DMS114 treated with DMSO at 0.1 percent for 48 hours (cell line): Measurements from ENCODE around the gene HHAT.

ENCODE experiments used
- DNase-seq: peaks from one replicate; lab custom pipeline; 2025; ENCODE audit not compliant: unreplicated experiment; lab: John Stamatoyannopoulos, UW

Gene HHAT

DNA sequence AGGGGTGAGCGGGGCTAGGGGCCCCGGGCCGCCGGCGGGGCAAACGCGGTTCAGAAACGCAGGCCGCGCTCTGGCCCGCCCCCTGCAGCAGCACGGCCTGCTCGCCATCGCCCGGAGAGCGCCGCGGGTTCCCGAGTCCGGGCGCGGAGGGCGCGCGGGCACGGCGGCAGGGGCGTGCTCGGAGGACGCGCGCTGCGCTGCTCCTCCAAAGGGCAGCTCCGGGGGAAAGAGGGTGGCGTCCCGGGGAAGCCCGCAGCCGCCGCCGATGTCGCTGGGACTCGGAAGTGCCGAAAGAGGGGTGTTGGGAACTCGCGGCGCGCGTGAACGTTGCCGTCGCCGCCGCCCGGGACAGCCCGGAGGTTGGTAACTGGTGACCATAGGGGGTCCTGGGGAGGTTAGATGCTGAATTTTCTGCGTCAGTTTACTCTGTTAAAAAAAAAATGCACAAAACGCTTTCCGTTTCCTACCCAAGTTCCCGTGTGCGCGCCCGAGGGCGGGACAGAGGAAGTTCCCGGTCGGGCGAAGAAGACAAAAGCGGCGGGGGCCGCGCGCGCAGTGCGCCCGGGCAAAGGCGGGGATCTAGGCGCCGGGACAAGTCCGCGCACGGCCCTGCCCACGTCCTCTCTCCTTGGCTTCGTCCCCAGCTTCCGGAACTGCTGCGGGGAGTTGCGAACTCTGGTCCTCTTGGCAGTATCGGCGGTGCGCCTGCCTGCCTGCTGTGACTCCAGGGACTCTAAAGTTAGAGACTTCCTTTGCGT is at the start of gene HHAT:
Gene HHAT (plus strand): TSS at position 157 of the 758 bp plus-strand sequence. CDS start 20,074 bp downstream, outside the sequence.
- DNase-seq, result peak; percentile 45

DNA sequence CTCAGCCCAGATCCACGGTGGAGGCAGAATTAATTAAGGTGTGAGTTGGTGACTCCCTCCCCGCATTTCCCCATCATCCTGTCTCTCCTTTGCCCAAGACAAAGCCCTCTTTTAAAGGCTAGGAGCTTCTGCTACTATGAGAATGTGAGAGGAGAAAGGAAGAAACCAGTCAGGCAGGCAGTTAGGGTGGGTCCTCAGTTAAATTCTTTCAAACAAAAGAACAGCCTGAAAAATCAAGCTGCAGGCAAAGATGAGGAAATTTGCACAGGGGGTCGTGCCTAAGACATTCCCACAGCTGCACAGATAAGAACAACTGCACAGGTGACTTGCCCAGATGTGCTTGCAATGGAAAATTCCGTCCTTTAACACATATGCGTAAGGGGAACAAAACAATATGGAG is 48.5 kb upstream of the HHAT start:
- DNase-seq, result no peak

DNA sequence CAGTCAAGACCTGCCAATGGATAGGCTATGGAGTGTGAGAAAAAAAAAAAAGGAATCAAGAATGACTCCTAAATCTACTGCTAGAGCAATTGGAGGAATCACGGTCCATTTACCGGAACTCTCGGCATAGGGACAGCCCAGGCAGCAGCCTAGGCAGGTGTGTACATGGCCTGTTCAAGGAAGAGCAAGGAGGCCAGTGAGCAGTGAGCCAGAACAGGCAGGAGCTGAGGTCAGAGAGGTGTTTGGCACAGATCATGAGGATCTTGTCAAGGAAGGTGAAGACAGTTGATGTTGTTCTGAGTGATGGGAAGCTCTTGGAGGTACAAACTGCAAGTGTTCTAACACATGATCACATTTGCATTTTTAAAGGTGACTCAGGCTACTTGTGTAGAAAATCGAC is 40.6 kb upstream of the HHAT start:
- no peak for DNase-seq

DNA sequence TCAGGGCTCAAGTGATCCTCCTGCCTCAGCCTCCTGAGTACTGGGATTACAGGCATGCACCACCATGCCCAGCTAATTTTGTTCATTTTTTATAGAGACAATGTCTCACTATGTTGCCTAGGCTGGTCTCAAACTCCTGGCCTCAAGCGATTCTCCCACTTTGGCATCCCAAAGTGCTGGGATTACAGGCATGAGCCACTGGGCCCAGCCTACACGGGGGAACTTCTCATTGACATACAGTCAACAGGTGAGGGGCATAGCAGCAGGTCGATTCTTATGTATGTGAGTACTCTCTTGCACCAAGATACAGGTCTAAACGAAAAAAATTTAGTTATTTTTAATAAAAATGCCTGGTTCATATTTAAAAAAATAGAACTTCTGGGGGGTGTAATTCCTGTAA is 39.5 kb upstream of the HHAT start:
- DNase-seq, result no peak

DNA sequence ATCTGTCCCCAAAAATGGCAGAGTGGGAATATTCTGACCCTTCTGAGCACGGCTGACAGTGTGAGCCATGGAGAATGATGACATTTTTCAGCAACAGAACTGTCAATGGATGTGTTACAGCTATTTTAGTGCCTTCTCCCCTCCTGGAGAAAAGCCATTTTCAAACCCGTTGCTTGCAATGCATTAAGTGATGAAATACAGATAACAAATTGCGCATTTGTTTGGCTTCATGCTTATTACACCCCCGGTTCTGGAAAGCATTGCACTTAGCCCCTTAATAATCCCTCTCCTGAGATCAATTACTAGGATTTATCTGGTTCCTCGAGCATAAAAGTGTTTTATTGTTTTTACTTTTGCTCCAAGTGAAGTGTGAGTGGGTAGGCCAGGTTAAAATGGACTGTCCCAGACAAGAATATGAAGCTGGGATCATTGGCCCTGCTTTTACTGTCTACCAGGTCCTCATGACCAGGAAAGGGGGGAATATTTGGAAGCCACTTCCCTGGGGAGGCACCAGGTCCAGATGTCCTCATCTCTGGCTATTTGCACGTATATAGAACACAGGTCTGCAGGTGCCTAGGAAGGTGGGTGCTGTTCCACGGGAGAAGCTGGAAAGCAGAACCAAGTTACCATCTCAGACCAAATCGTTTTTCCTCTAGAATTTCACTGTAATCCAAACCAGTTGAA is 37.5 kb upstream of the HHAT start:
- DNase-seq, result no peak

DNA sequence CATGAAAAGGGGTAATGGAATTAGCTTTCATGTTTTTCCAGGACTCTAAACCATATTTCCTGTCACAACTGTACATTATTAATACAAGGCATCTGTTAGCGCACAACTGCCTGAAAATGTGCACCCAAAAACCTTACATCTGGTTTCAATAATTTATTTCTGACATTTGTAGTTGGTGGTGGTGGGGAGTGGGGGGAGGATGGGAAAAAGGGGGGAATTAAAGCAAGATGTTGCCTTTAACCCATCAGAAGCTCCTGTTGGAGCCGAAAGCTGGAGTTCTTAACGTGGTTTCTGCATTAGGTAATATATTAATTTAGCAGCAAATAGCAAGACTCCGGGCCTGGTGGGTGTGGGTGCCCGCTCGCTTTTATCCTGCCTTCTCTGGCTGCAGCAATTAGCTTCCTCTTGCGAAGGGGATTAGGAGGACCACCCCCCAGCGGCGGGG is 36.9 kb upstream of the HHAT start:
- DNase-seq, result no peak

DNA sequence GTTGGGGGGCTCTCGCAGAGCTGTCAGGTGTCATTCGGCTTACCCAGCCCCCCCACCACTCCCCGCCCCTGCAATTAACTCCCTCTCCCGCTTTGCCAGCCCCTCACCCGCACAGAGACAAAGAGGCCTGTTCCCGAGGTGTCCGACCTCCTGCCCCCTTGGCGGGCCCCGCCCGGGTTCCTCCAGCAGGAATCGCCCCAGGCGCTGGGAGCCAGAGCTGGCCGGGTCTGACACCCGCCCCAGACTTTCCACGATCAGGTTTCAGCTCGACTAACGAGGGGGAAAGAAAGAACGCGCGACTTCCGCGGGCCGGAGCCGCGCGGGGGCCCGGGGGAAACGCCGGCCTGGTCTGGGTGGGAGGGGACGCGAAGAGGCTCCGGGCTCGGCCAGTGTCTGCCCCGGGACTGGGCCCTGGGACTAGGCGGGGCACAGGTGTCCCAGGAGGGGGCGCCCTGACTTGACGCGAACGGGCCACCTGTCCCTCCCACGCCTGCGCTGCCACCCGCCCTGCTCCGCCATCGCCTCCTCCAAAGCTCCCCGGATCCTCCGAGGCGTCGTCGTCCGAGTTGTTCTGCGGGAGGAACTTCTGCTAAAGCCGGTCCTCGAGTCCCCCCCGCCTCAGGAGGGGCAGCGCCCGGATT is 36.4 kb upstream of the HHAT start:
- peak; percentile 14 for DNase-seq

DNA sequence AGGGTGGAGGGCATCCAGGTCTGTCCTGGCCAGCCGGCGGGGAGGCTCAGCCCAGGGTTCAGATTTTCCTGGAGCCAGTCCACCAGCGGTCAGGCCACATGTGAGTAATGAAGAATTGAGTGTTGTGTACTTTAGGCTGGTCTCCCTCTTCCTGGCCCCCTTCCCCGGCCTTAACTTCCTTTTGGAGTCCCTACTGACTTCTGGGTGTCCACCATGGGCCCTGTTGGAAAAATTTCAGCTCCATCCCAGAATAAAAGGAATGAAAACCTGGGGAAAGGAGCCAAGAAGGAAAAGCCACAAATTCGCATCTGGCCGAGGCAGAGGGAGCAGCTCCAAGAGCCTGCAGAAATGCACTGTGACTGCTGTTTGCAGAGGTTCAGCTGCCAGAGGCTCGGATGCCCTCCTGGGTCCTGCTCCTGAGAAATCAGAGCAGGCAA is 35.5 kb upstream of the HHAT start:
- DNase-seq, result no peak

DNA sequence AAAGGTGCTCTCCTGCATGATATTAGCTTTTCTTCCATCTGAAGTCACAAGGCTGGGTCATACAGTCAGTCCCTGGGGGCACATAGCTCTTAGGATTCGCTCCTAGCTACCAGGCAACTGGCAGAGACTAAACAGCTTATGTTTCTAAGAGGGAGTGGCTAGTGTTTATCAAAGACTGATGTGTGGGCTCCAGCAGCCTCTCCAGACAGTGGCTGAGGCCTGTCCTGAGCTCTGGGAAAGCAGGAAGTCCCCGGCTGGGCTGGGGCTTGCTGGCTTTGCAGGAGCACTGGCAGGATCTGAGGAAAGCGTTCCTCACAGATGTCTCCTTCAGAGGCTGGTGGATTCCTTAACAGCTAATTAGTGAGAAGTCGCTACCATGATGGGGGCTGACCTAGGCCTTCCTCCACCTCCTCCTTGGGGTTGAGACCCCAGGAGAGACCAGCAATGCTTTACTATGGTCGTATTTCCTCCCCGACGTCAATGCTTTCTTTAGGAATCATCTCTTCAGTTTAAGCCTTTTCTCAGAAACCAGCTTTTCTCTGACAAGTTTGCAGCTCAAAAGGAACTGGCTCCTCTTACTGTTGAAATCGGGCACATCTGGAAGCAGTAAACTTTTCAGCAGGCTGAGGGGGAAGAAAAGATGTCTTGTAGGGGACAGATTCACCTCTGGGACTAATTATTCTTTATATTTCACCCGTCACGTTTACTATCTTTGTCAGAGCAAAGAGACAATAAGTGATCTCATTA is 33.5 kb upstream of the HHAT start:
- no peak for DNase-seq

DNA sequence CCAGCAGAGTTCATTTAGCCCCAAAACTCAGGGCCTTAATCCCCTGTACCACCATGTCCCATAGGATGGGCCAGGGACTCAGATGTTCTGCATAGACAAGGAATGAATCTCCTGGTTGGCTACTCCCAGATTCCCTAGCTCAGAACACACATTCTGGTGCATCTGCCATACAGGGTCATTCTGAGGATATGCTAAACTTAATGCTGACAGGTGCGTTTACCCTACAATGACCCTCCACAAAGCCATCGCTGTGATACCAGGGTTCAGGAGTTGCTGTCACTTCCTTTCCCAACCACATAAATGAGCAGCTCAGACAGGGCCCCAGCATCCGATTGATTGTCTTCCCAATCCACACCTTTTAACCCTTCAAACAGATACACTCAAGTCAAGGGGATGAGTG is 32.0 kb upstream of the HHAT start:
- no peak for DNase-seq

DNA sequence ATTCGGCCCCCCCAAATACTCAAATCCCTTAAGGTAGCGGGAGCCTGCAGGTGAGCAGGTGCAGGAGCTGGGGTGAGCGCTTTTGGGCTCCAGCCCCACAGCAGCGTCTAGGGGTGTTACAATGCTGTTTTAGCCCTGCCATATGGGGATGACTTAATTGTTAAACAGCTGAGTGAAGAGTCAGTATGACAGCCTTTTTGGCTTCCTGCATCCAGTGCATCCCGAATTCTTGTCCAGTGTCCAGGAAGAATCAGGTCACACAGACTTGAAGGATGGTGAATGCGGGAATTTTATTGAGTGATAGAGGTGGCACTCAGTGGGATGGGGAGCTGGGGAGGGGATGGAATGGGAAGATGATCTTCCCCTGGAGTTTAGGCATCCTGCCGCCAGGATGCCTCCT is 30.4 kb upstream of the HHAT start:
- no peak for DNase-seq

DNA sequence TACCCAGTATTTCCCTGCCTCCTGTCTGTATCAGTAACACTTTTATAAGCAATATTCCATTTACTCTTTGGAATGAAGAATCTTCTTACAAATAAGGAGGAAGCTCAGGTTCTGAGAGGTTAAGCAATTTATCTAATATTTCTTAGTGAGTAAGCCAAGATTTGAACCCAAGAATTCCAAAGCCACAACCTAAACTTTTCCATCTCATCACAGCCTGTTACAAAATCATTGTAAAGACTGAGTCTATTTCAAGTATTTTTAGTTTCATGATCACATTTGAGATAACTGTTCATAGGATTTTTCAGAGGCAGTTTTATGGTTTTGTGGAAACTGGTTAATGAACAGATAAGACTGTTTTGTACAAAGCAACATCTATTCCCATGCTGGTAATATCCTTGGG is 29.8 kb upstream of the HHAT start:
- no peak for DNase-seq

DNA sequence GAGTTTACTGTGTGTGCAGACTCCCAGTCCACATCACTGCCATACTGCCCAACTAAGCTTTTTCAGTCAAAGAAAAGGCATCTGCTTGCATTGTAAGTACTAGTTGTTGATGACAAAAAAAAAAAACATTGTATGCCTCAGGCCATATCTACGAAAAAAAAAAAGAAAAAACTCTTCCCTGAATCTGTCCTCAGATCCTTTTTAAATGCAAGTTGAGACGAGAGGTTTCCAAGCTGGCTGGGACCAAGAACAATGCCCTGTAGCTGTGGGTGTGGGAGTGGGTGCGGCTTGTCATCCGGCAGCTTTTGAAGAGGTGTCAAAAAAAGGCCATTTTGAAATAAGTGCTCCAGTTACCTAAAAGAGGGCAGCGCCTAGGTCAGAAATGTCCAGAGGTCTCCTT is 29.2 kb upstream of the HHAT start:
- DNase-seq, result no peak

DNA sequence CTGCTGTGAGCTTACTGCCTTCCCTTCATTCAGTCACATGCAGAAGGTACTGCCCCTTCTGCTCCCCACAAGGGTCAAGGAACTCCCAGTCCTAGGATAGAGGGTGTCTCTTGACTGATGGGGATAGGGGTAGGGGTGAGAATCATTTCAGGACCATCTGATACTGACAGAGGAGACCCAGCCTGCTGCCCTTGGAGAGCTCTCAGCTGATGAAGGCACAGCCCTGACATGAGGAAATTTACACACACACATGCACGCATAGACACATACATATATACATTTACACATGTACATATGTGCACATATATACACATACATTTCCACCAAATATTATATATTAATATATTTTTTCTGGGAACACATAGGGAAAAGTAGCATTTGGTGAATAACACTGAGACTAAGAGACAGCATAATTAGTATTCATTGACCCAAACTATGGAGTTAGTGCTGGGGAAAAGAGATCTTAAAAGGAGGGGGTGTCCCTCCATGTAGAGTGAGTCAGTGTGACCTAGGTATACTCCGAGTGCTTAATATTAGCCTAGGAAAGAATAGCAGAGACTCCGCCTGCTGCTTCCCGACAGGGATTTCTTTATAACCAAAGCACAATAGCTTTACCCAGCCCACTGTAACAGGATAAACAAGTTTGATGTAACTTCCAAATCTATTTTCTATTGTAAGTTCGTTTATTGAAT is 27.6 kb upstream of the HHAT start:
- no peak for DNase-seq

DNA sequence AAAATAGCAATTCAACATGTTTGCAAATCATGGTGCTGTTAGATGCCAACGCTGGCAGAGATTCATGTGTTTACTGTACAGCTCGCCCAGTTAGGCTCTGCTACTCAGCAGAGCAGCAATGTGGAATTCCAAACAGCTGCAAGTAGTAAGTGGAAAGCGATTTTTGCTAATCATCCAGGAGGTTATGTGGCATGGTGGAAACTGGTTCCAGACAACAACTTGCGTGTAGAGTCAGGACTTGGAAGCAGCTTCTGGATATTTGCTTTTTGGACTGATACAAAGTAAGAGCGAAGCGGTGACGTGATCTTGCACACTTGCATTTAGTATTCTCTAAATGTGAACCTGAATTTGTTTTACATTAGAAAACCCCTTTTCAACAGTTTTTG is 27.1 kb upstream of the HHAT start:
- no peak for DNase-seq

DNA sequence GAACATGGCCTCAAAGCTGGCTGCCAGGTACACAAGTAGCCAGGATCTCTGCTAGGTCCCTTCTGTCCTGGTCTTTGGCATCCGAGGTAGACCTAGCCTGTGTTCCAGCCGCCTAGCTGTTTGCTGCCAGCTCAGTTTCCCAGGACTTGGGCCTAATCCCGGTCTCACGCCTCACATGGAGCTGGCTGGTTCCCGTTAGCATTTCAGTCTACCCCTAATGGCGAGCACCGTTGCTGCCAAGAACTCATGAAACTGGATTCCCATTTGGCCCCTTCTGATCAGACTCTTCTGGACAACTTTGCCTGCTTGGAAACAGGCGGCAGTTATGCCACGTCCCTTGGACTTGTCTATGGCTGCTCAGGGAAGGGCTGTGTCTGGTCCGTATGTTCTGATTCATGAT is 26.2 kb upstream of the HHAT start:
- no peak for DNase-seq

DNA sequence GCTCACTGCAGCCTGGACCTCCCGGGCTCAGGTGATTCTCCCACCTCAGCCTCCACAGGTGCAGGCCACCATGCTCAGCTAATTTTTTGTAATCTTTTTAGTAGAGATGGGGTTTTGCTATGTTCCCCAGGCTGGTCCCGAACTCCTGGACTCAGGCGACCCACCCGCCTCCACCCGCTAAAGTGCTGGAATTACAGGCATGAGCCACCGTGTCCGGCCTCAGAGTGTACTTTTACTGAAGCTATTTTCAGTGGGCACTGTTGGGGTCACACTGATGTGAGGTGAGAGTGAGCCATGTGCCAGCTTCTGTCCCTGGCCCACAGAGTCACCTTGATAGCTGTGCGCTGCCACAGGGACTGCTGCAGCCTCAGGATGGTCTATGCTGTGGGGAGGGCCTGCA is 25.3 kb upstream of the HHAT start:
- DNase-seq, result no peak

DNA sequence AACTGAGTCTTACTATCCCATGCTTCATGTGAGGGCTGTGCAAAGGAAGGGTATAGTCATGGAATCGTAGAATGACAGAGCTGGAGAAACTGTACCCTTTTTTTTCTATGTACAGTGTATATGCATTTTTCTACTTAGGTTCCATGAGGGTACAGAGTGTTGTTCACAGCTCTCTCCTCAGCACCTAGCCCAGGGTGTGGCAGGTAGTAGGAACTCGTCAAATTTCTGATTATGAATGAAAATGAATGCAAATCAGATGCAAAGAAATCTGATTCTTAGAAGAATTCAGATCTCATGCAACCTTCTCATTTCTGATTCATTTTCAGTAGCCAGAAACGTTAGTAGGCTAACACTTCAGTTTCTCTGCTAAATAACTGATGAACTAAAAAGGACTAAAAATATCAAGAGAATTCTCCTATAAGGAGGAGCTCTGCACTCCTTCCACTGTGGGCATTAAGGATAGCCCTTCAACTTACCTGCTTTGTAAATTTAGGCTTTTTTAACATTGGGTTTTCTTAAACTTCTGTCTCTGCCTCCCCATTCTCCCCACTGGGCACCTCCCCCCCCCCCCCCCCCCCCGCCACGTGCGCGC is 18.0 kb upstream of the HHAT start:
- peak; percentile 41 for DNase-seq

DNA sequence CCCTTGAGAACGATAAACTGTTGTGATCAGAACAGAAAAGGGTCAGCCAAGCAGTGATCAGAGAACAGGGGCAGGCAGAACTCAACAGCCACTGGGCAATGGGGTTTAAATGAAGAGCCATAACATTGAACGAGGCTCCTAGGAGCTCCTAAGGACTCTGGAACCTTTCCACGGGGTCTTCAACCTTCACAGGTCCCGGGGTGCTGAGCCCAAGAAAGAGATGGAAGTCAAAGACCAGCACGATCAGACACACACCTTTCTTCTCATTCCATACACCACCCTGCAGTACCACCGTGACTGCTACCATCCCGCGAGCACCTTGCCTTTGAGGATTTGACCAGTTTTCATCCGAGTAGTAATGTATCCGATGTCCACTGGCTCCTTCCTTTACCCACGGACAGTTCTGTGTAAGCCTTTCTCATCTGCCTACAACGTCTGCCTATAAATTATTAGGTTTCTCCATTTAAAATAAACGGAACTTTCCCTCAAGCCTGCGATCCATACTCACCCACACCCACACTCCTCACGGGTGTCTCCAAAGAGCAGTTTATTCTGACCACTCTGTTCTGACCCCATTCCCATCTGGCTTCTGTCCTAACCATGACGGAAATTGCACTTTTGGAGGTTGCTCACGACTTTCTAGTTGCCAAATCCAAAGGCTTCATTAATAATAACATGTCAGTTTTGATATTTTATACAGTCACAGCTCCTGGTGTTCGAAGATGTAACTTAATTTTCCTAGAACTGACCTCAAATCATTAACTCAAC is 16.8 kb upstream of the HHAT start:
- DNase-seq, result no peak
